ENCODE measurements around the gene KIAA0319L.

DNA sequence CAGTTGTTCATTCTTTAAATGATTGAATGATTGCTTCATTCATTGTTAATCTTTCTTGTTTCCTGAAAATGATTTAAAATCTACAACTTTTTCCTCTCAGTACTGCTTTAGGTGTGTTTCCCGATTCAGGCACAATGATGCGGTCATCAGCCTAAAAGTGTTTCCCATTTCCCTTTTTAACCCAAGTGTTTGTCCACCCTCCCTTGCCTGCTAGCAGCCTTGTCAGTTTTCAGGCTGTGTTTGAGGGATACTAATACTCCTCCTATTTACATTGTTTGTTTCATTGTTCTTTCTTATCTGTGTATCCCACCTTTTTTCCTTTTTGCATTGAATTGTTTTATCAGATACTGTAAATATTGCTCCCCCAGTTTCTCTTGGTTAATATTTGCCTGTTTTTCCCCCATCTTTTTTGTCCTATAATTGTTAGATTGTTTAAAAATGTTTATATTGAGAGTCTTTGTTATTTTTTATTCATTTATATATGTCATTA is 131.1 kb downstream of the KIAA0319L start:
- TF ChIP-seq POLR2A (IDR thresholded peaks at IDR 0.05; ENCODE audit: low read length), result no peak
- no peak for TF ChIP-seq GATA1 (IDR thresholded peaks at IDR 0.05; ENCODE audit: low read depth, low read length)

Data from erythroblast (primary cell).